ENCODE data around the gene FOXN3. TPM values are rescaled to one million over a fixed set of nuclear protein-coding genes. Genes with fewer than 3 reads are reported as not detected.

FOXN3 gene
- total and polyA plus RNA-seq, 2 donors (not counting 1 experiment from before 2014, with no cell fraction given): 27.9 to 33.3 TPM

GRCh38 chr14:89299587-89299986 is 117.4 kb downstream of the FOXN3 start:
- Histone ChIP-seq H4K20me1 (ENCODE audit: control insufficient read depth, extremely low read depth, insufficient read depth, low read length) (no peaks in the 10 kb centered on the region), H2AFZ (ENCODE audit: low read length) (no peak overlapping the region), H3K9me3 (ENCODE audit: control insufficient read depth, insufficient read depth, low read depth, low read length) (no peaks in the 10 kb centered on the region), H3K27ac (ENCODE audit: insufficient read depth, low read length) (no peak overlapping the region), H3K4me3 (replicated peaks in 1 of 4; ENCODE audit: control extremely low read depth in 1 of 4, insufficient read depth in 1 of 4, low read depth in 3 of 4, low read length in 4 of 4) (no peak overlapping the region), H3K9ac (ENCODE audit: insufficient read depth, low read length) (no peak overlapping the region), H3K79me2 (ENCODE audit: control insufficient read depth, insufficient read depth, low read length) (no peaks in the 10 kb centered on the region), H3K4me1 (ENCODE audit: control insufficient read depth, extremely low read depth, insufficient read depth, low read length) (peaks cover 13% of the 10 kb centered on the region), H3K36me3 (ENCODE audit: control insufficient read depth, insufficient read depth, low read length) (no peaks in the 10 kb centered on the region), H3K4me2 (ENCODE audit: extremely low read depth, insufficient read depth, low read length) (no peak overlapping the region), H3K27me3 (ENCODE audit: control insufficient read depth, insufficient read depth, low read length) (no peaks in the 10 kb centered on the region)
- DNase-seq (ENCODE audit: low read depth in 2 of 2): no peak
- no peak for TF ChIP-seq EZH2 (IDR thresholded peaks at IDR 0.05; ENCODE audit: low read length, missing control alignments)

- Histone ChIP-seq H3K79me2 (ENCODE audit: control insufficient read depth, insufficient read depth, low read length) (no peaks in the 10 kb centered on the region), H3K9ac (ENCODE audit: insufficient read depth, low read length) (no peak overlapping the region), H2AFZ (ENCODE audit: low read length) (no peak overlapping the region), H3K4me3 (replicated peaks in 1 of 4; ENCODE audit: control extremely low read depth in 1 of 4, insufficient read depth in 1 of 4, low read depth in 3 of 4, low read length in 4 of 4) (no peak overlapping the region), H3K9me3 (ENCODE audit: control insufficient read depth, insufficient read depth, low read depth, low read length) (no peaks in the 10 kb centered on the region), H3K4me1 (ENCODE audit: control insufficient read depth, extremely low read depth, insufficient read depth, low read length) (peaks cover 7% of the 10 kb centered on the region), H3K4me2 (ENCODE audit: extremely low read depth, insufficient read depth, low read length) (no peak overlapping the region), H4K20me1 (ENCODE audit: control insufficient read depth, extremely low read depth, insufficient read depth, low read length) (no peaks in the 10 kb centered on the region), H3K27me3 (ENCODE audit: control insufficient read depth, insufficient read depth, low read length) (no peaks in the 10 kb centered on the region), H3K36me3 (ENCODE audit: control insufficient read depth, insufficient read depth, low read length) (no peaks in the 10 kb centered on the region), H3K27ac (ENCODE audit: insufficient read depth, low read length) (no peak overlapping the region)
- TF ChIP-seq EZH2 (IDR thresholded peaks at IDR 0.05; ENCODE audit: low read length, missing control alignments): no peak
- TF ChIP-seq CTCF (conservative IDR thresholded peaks at IDR 0.05 in 1 of 2, IDR thresholded peaks at IDR 0.05 in 1 of 2; ENCODE audit: low read depth in 1 of 2, low read length in 2 of 2): no peak
- DNase-seq (ENCODE audit: low read depth in 2 of 2): no peak
These were observed 118.8 kb downstream of the FOXN3 start for GRCh38 chr14:89298056-89298834.

- Histone ChIP-seq H4K20me1 (ENCODE audit: control insufficient read depth, extremely low read depth, insufficient read depth, low read length) (no peaks in the 10 kb centered on the region), H3K79me2 (ENCODE audit: control insufficient read depth, insufficient read depth, low read length) (no peaks in the 10 kb centered on the region), H3K4me1 (ENCODE audit: control insufficient read depth, extremely low read depth, insufficient read depth, low read length) (no peaks in the 10 kb centered on the region), H2AFZ (ENCODE audit: low read length) (no peak overlapping the region), H3K4me3 (replicated peaks in 1 of 4; ENCODE audit: control extremely low read depth in 1 of 4, insufficient read depth in 1 of 4, low read depth in 3 of 4, low read length in 4 of 4) (no peak overlapping the region), H3K36me3 (ENCODE audit: control insufficient read depth, insufficient read depth, low read length) (no peaks in the 10 kb centered on the region), H3K9me3 (ENCODE audit: control insufficient read depth, insufficient read depth, low read depth, low read length) (no peaks in the 10 kb centered on the region), H3K27ac (ENCODE audit: insufficient read depth, low read length) (no peak overlapping the region), H3K27me3 (ENCODE audit: control insufficient read depth, insufficient read depth, low read length) (no peaks in the 10 kb centered on the region), H3K9ac (ENCODE audit: insufficient read depth, low read length) (no peak overlapping the region), H3K4me2 (ENCODE audit: extremely low read depth, insufficient read depth, low read length) (no peak overlapping the region)
- no peak for DNase-seq (ENCODE audit: low read depth in 2 of 2)
- no peak for TF ChIP-seq EZH2 (IDR thresholded peaks at IDR 0.05; ENCODE audit: low read length, missing control alignments)
- TF ChIP-seq CTCF (conservative IDR thresholded peaks at IDR 0.05 in 1 of 2, IDR thresholded peaks at IDR 0.05 in 1 of 2; ENCODE audit: low read depth in 1 of 2, low read length in 2 of 2): no peak
These were observed 120.7 kb downstream of the FOXN3 start for GRCh38 chr14:89296281-89296745.
